SK-N-MC (cell line): ENCODE results near the gene ZBTB21.

Experiments used
- EZH2 ChIP-seq: fragments of 200-600 bp; sonication (generic); IDR thresholded peaks from one replicate; pipeline ENCODE4 v1.6.1; 2017; ENCODE audit warnings: antibody characterized with exemption
- FOXP2 ChIP-seq: optimal IDR thresholded peaks from 2 replicates; pipeline ENCODE3; 2011; ENCODE audit warnings: mild to moderate bottlenecking, moderate library complexity; ENCODE audit not compliant: insufficient read depth; ENCODE audit errors: extremely low read length, control extremely low read depth
- POLR2AphosphoS5 ChIP-seq: IDR thresholded peaks from 2 replicates; pipeline ENCODE4 v1.6.1; 2012; ENCODE audit warnings: mild to moderate bottlenecking, low read depth, low read length, borderline replicate concordance

DNA sequence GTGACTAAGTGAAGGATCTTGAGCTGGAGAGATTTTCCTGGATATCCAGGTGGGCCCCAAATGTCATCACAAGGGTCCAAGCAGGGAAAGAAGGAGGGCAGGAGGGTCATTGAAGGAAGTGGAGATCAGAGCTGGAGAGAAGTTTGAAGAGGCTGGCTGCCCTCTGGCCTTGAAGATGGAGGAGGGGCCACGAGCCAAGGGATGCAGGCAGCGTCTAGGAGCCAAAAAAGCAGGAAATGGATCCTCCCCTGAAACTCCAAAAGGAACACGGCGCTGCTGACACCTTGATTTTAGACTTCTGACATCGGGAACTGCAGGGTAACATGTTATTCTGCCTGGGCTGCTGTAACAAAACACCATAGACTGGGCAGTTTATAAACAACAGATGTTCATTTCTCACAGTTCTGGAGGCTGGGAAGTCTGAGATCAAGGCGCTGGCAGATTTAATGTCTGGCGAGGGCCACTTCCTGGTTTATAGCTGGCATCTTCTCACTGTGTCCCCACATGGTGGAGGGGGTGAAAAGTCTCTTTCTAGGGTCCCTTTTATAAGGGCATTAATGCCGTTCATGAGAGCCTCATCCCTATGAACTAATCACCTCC lies 28.8 kb upstream of the ZBTB21 start:
- TF ChIP-seq POLR2AphosphoS5: no peak
- TF ChIP-seq EZH2: no peak
- no peak for TF ChIP-seq FOXP2
